Renal cortical epithelial cell (primary cell): Measurements from ENCODE around the gene PPIG. TPM values are rescaled to one million over a fixed set of nuclear protein-coding genes. Genes with fewer than 3 reads are reported as not detected.
"Not testable (repeated sequence)": the region's sequence is repeated elsewhere in the genome, so short reads cannot be mapped to it uniquely, and the experiment has no call there.

Source experiments
- DNase-seq: peaks from one replicate; pipeline ENCODE4 v3.0.0-alpha.2; 2011; ENCODE audit warnings: low read depth
- total RNA-seq: library from RNA; depleted of rRNA; stranded (reverse); fragments of >200 nt; gene quantifications from 2 replicates; pipeline ENCODE4 v1.2.3, GENCODE V29; 2014

PPIG gene
- total RNA-seq, 1 donor from 2014 or later = 50.4 TPM

- DNase-seq = not testable (repeated sequence)
These were observed 12.4 kb downstream of the PPIG start for GRCh38 chr2:169596546-169596945.

GRCh38 chr2:169598982-169599381 is 14.8 kb downstream of the PPIG start:
- no peak for DNase-seq

DNA sequence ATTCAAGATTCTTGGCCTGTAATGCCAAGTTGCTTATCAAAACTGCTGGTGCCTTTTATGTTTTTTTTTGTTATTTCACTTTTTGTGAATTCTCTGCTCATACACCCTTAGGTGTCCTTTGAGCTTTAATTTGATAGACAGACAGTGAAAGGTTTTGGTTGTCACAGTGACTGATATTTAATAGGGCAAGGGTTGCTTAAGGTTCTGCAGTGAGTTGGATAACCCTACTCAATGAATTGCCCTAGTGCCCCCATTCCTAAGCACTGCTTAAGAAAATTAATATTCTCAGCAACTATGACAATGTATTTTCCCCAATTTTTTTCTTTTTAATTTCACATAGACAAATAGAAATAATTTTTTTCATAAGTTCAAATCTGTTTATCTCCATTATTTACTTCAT is 15.4 kb downstream of the PPIG start:
- DNase-seq = no peak

DNA sequence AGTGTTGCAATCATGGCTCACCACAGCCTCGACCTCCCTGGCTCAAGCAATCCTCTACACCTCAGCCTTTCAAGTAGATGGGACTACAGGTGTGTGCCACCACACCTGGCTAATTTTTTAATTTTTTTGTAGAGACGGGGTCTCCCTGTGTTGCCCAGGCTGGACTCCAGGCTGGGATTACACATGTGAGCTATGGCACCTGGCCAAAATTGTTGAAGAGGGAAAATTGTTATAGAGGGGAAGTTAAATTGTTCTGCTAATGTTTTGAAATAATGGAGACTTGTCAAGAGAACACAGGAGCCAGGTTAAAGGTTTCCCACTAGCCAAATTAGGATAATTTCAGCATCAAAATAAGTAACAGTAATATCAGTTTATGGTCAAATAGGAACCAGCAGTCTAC is 25.1 kb downstream of the PPIG start:
- DNase-seq = no peak

- no peak for DNase-seq
These were observed 29.7 kb downstream of the PPIG start for GRCh38 chr2:169613876-169614275.

GRCh38 chr2:169615982-169616381 is 31.8 kb downstream of the PPIG start:
- not testable (repeated sequence) for DNase-seq

- no peak for DNase-seq
These were observed 35.8 kb downstream of the PPIG start for GRCh38 chr2:169619946-169620345.

DNA sequence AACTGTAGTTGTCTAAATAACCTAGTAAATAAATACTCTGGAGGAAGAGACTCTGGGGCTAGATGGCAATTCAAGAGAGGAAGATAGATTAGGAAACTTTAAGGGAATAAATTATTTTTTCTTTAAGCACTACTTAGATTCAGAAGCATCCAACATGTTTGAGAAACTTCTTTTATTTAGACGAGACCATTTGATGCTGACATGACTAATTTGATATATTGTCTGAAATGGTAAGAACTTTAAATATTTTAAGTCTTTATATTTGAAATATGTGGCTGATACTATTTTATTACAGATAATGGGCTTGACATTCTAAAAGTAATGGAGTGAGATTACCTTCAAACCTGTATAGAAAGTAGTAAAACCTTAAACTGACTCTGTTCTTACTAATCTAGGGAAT is 36.4 kb downstream of the PPIG start:
- no peak for DNase-seq

GRCh38 chr2:169623235-169623634 is 39.1 kb downstream of the PPIG start:
- no peak for DNase-seq

DNA sequence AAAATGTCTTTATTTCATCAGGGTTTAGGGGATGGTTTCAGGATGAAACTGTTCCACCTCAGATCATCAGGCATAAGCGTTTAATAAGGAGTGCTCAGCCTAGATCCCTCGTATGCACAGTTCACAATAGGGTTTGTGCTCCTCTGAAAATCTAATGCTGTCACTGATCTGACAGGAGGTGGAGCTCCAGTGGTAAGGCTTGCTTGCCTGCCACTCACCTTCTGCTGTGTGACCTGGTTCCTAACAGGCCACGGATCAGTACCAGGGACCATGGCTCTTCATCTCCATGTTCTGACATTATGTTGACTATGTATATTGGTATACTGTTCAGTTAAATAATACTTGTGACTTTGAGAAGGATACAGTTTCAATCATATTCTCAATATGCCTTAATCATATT is 41.6 kb downstream of the PPIG start:
- no peak for DNase-seq

DNA sequence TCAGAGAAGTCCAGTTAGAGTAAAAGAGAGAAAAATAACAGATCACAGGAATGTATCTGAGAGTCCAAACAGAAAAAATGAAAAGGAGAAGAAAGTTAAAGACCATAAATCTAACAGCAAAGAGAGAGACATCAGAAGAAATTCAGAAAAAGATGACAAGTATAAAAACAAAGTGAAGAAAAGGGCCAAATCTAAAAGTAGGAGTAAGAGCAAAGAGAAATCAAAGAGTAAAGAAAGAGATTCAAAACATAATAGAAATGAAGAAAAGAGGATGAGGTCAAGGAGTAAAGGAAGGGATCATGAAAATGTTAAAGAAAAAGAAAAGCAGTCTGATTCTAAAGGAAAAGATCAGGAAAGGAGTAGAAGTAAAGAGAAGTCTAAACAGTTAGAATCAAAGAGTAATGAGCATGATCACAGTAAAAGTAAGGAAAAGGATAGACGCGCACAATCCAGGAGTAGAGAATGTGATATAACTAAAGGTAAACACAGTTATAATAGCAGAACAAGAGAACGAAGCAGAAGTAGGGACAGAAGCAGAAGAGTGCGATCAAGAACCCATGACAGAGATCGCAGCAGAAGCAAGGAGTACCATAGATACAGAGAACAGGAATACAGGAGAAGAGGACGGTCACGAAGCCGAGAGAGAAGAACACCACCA is 52.4 kb downstream of the PPIG start:
- DNase-seq = no peak

- DNase-seq = peak; percentile 61
These were observed 53.5 kb downstream of the PPIG start for GRCh38 chr2:169637620-169638019.

- DNase-seq = no peak
These were observed 56.0 kb downstream of the PPIG start for GRCh38 chr2:169640104-169640503.

DNA sequence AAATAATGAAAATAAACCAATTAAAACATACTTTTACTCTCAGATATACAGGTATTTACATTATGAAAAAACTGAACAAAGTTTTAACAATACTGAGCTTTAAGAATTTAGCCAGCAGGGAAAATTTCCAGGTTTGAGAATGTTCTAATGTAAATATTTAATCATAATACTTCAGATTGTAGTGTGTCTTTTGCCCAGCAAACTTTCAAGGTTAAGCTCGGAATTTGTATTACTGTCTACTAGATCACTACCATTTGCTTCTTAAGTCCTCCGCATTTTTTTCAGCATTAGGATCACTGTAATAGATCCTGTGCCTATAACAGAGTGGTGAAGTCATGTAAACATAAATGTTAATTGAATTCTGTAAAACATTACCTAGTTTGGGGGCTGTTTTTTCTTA is 57.3 kb downstream of the PPIG start:
- no peak for DNase-seq

DNA sequence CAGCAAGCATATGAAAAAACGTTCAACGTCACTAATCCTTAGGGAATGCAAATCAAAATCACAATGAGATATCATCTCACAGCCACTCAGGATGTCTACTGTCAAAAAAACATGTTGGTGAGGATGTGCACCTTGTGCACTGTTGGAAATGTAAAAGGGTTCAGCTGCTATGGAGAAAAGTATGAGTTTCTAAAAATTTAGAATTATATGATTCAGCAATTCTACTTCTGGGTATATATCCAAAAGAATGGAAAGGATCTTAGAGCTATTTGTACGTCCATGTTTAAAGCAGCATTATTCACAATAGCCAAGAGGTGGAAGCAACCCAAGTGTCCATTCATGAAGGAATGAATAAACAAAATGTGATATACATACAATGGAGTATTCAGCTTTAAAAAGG is 60.0 kb downstream of the PPIG start:
- no peak for DNase-seq

DNA sequence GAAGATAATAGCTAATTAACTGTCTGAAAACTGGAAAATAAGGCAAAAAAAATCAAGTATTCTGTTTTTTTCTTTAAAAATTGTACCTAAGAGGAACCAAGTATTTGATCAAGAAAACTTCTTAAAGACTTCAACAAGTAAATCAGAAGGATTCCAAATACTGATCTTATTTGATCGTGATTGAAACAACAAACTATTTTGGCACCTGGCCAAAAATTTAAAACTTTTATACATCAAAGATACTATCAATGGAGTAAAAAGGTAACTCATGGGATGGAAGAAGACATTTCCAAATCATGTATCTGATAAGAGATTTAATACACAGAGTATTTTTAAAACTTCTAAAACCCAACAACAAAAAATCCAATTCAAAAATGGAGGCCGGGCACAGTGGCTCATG is 63.3 kb downstream of the PPIG start:
- no peak for DNase-seq

- no peak for DNase-seq
These were observed 65.1 kb downstream of the PPIG start for GRCh38 chr2:169649278-169649677.

GRCh38 chr2:169653636-169654035 is 69.5 kb downstream of the PPIG start:
- no peak for DNase-seq

- no peak for DNase-seq
These were observed 72.0 kb downstream of the PPIG start for GRCh38 chr2:169656164-169656563.

DNA sequence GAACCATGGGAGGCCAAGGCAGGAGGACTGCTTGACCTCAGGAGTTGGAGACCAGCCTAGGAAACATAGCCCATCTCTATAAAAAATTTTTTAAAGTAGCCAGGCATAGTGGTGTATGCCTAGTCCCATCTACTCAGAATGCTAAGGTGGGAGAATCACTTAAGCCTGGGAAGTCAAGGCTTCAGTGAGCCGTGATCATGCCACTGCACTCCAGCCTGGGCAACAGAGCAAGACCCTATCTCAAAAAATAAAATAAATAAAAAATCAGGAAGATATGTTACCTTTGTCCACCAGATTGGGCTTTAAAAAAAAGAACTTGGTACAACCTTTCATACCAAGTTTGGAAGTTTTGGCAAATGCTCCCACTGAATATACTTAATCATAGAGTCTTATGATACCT is 74.7 kb downstream of the PPIG start:
- no peak for DNase-seq

DNA sequence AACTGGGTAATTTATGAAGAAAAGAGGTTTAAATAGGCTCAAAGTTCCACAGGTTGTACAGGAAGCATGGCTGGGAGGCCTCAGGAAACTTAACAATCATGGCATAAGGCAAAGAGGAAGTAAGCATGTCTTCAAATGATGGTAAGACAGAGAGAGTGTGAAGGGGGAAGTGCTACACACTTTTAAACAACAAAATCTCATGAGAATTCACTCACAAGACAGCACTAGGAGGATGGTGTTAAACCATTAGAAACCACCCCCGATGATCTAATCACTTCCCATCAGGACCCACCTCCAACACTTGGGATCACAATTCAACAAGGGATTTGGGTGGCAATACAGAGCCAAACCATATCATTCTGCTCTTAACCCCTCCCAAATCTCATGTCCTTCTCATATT is 75.2 kb downstream of the PPIG start:
- DNase-seq = no peak

GRCh38 chr2:169661265-169661664 is 77.1 kb downstream of the PPIG start:
- DNase-seq = no peak

- no peak for DNase-seq
These were observed 78.6 kb downstream of the PPIG start for GRCh38 chr2:169662744-169663143.

GRCh38 chr2:169663247-169663646 is 79.1 kb downstream of the PPIG start:
- DNase-seq = no peak
